Measurements from ENCODE around the gene PDGFD.

GRCh38 chr11:104033134-104033533 lies 130.8 kb downstream of the PDGFD start:
- TF ChIP-seq POLR2AphosphoS5 (IDR thresholded peaks at IDR 0.05; ENCODE audit: low read depth, low read length) (no peak), POLR2A (IDR thresholded peaks at IDR 0.05; ENCODE audit: low read depth, low read length) (no peak), TAF1 (IDR thresholded peaks at IDR 0.05; ENCODE audit: borderline replicate concordance, low read depth, low read length) (no peak)

Measured in GM12892 (cell line).